ENCODE measurements around the gene RUVBL2. TPM values are rescaled to one million over a fixed set of nuclear protein-coding genes. Genes with fewer than 3 reads are reported as not detected.

RUVBL2 gene
- total RNA-seq, 1 experiment from 2014 or later, result 227 TPM

DNA sequence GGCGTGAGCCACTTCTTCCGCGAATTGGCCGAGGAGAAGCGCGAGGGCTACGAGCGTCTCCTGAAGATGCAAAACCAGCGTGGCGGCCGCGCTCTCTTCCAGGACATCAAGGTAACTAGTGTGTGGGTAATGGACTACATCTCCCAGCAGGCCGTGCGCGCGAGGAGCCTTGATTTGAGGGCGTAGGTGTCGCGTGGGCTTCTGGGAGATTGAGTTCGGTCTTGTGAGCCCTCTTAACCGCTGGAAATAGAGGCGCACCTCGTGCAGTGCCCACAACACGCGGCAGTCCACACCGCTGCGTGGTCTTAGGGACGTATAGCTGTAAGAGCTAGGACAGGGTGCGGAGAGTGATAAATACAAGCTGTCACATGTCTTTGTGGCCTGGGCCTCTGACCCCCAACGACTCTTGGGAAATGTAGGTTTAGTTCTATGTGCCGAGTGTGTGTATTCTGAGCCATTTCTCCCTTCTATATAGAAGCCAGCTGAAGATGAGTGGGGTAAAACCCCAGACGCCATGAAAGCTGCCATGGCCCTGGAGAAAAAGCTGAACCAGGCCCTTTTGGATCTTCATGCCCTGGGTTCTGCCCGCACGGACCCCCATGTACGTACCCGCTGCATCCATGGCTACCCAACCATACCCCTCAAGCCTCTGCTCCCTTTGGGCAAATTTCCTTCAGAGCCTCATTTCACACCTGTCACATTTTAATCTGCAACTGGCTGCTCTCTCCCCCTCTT, 27.7 kb upstream of the RUVBL2 start:
- Histone ChIP-seq H3K36me3 (ENCODE audit: insufficient read depth, low read length, poor library complexity, severe bottlenecking) (peaks cover 25% of the 10 kb centered on the region), H3K4me3 (ENCODE audit: low read depth, low read length, poor library complexity, severe bottlenecking) (peak overlapping the region; percentile 77), H3K4me1 (ENCODE audit: insufficient read depth, low read length, poor library complexity, severe bottlenecking) (peaks cover 48% of the 10 kb centered on the region), H3K9me3 (ENCODE audit: low read depth, low read length, poor library complexity, severe bottlenecking) (no peaks in the 10 kb centered on the region), H3K27ac (ENCODE audit: low read depth, low read length, poor library complexity, severe bottlenecking) (peak overlapping the region; percentile 91), H3K27me3 (replicated peaks; ENCODE audit: insufficient read depth, low read depth, low read length, poor library complexity) (no peaks in the 10 kb centered on the region)
- DNase-seq (ENCODE audit: low spot score), result peak; percentile 94
- intact Hi-C loops (cut with micrococcal nuclease; ENCODE audit: unreplicated experiment), result loop anchor here (10.0 kb wide), 2 partner anchors 91 to 321 kb away; partner anchors contain the start of genes CA11 and PPP1R15A
- CTCF ChIA-PET, result no interaction called here
- TSS peak; percentile 84 for BruUV-seq (replicated peaks)
- no peak for TF ChIP-seq EZH2 (IDR thresholded peaks at IDR 0.05; ENCODE audit: borderline replicate concordance, low read depth, low read length, poor library complexity, severe bottlenecking)
- TF ChIP-seq, protein P1, sequence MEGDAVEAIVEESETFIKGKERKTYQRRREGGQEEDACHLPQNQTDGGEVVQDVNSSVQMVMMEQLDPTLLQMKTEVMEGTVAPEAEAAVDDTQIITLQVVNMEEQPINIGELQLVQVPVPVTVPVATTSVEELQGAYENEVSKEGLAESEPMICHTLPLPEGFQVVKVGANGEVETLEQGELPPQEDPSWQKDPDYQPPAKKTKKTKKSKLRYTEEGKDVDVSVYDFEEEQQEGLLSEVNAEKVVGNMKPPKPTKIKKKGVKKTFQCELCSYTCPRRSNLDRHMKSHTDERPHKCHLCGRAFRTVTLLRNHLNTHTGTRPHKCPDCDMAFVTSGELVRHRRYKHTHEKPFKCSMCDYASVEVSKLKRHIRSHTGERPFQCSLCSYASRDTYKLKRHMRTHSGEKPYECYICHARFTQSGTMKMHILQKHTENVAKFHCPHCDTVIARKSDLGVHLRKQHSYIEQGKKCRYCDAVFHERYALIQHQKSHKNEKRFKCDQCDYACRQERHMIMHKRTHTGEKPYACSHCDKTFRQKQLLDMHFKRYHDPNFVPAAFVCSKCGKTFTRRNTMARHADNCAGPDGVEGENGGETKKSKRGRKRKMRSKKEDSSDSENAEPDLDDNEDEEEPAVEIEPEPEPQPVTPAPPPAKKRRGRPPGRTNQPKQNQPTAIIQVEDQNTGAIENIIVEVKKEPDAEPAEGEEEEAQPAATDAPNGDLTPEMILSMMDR (conservative IDR thresholded peaks at IDR 0.05; ENCODE audit: low read depth, low read length), result no peak
- POLR2A ChIA-PET (ENCODE audit: low non-redundant PET), result interaction anchor here (0.6 kb wide), 2 partner anchors 15 to 156 kb away, joined by 3 to 4 read pairs; no protein-coding TSS in a partner anchor

DNA sequence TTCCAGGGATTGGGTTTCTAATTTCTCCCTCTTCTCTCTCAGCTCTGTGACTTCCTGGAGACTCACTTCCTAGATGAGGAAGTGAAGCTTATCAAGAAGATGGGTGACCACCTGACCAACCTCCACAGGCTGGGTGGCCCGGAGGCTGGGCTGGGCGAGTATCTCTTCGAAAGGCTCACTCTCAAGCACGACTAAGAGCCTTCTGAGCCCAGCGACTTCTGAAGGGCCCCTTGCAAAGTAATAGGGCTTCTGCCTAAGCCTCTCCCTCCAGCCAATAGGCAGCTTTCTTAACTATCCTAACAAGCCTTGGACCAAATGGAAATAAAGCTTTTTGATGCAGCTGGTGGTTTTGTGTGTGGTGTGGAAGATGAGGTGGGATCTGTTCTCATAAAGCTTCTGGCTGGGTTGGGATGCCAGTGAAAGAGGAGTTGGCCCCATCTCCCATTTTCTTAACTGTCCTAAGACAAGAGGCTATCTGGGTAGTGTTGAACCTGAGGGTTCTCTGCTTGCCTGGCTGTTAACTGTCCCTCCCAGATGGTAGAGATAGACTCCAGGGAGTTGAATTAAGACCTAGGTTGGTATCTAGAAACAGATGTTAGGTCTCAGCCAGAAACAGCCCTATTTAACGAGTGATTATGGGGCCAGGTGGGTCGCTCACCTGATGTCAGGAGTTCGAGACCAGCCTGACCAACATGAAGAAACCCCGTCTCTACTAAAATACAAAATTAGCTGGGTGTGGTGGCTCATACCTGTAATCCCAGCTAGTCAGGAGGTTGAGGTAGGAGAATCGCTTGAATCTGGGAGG, 26.9 kb upstream of the RUVBL2 start:
- Histone ChIP-seq H3K9me3 (ENCODE audit: low read depth, low read length, poor library complexity, severe bottlenecking) (no peaks in the 10 kb centered on the region), H3K27ac (ENCODE audit: low read depth, low read length, poor library complexity, severe bottlenecking) (peak overlapping the region; percentile 91), H3K27me3 (replicated peaks; ENCODE audit: insufficient read depth, low read depth, low read length, poor library complexity) (no peaks in the 10 kb centered on the region), H3K36me3 (ENCODE audit: insufficient read depth, low read length, poor library complexity, severe bottlenecking) (peaks cover 25% of the 10 kb centered on the region), H3K4me3 (ENCODE audit: low read depth, low read length, poor library complexity, severe bottlenecking) (peak overlapping the region; percentile 77), H3K4me1 (ENCODE audit: insufficient read depth, low read length, poor library complexity, severe bottlenecking) (peaks cover 48% of the 10 kb centered on the region)
- TF ChIP-seq EZH2 (IDR thresholded peaks at IDR 0.05; ENCODE audit: borderline replicate concordance, low read depth, low read length, poor library complexity, severe bottlenecking), result no peak
- TF ChIP-seq, protein P1 (conservative IDR thresholded peaks at IDR 0.05; ENCODE audit: low read depth, low read length), result no peak
- peak; percentile 79 for DNase-seq (ENCODE audit: low spot score)
- POLR2A ChIA-PET (ENCODE audit: low non-redundant PET), result interaction anchor here (0.6 kb wide), 1 partner anchor 1706 kb away, joined by 3 read pairs; no protein-coding TSS in a partner anchor
- BruUV-seq (replicated peaks), result no TSS peak
- CTCF ChIA-PET, result no interaction called here
- intact Hi-C loops (cut with micrococcal nuclease; ENCODE audit: unreplicated experiment), result loop anchor here (10.0 kb wide), 2 partner anchors 92 to 322 kb away; partner anchors contain the start of genes CA11 and PPP1R15A

DNA sequence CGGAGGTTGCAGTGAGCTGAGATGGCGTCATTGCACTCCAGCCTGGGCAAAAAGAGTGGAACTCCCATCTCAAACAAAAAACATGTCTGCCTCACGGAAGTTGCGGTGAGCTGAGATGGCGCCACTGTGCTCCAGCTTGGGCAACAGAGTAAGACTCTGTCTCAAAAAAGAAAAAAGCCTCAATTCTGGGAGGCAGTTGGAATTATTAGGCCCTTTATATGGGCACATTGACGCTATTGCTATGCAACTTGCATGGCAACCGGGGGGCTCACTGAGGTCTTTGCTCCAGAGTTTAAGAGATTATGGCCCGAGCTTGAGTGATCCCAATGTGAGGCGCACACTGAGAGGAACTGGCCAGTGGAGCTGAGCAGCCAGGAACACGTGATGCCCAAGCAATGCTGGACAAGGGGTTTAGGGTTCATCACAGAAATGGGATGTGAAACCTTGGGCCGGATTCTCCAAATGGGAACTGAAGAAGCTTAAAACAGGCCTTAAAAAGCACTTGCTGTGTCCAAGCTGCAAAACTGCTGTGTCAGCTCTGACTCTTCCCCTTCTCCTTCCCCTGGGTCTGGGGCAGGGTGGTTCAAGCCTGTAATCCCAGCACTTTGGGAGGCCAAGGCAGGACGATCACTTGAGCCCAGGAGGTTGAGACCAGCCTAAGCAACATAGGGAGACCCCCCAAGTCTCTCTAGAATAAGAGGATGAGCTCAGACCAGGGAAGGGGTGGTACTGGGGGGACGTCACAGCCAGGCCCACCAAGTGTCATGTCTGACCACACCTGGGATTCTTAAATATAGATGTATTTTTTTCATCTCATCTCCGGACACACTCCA, 26.1 kb upstream of the RUVBL2 start:
- no peak for DNase-seq (ENCODE audit: low spot score)
- TF ChIP-seq EZH2 (IDR thresholded peaks at IDR 0.05; ENCODE audit: borderline replicate concordance, low read depth, low read length, poor library complexity, severe bottlenecking), result no peak
- TF ChIP-seq, protein P1 (conservative IDR thresholded peaks at IDR 0.05; ENCODE audit: low read depth, low read length), result no peak
- POLR2A ChIA-PET (ENCODE audit: low non-redundant PET), result interaction anchor here (0.6 kb wide), 1 partner anchor 1706 kb away, joined by 3 read pairs; no protein-coding TSS in a partner anchor
- Histone ChIP-seq H3K4me1 (ENCODE audit: insufficient read depth, low read length, poor library complexity, severe bottlenecking) (peaks cover 48% of the 10 kb centered on the region), H3K36me3 (ENCODE audit: insufficient read depth, low read length, poor library complexity, severe bottlenecking) (peaks cover 25% of the 10 kb centered on the region), H3K27me3 (replicated peaks; ENCODE audit: insufficient read depth, low read depth, low read length, poor library complexity) (no peaks in the 10 kb centered on the region), H3K4me3 (ENCODE audit: low read depth, low read length, poor library complexity, severe bottlenecking) (no peak overlapping the region), H3K27ac (ENCODE audit: low read depth, low read length, poor library complexity, severe bottlenecking) (peak overlapping the region; percentile 43), H3K9me3 (ENCODE audit: low read depth, low read length, poor library complexity, severe bottlenecking) (no peaks in the 10 kb centered on the region)
- intact Hi-C loops (cut with micrococcal nuclease; ENCODE audit: unreplicated experiment), result loop anchor here (10.0 kb wide), 2 partner anchors 93 to 323 kb away; partner anchors contain the start of genes CA11 and PPP1R15A
- CTCF ChIA-PET, result no interaction called here
- BruUV-seq (replicated peaks), result no TSS peak
